GM19438 (cell line): Measurements from ENCODE around the gene EEF2K.

Experiments
- ATAC-seq: cut with Tn5 transposase; IDR thresholded peaks from one replicate; pipeline ENCODE4 v1.9.1; 2021; ENCODE audit warnings: low read depth; ENCODE audit not compliant: unreplicated experiment

Gene EEF2K

GRCh38 chr16:22312897-22313781 lies 107.1 kb downstream of the EEF2K start:
- no peak for ATAC-seq

GRCh38 chr16:22313876-22314470 lies 107.9 kb downstream of the EEF2K start:
- ATAC-seq, result no peak

- no peak for ATAC-seq
These were observed 108.9 kb downstream of the EEF2K start for GRCh38 chr16:22314661-22315626.

DNA sequence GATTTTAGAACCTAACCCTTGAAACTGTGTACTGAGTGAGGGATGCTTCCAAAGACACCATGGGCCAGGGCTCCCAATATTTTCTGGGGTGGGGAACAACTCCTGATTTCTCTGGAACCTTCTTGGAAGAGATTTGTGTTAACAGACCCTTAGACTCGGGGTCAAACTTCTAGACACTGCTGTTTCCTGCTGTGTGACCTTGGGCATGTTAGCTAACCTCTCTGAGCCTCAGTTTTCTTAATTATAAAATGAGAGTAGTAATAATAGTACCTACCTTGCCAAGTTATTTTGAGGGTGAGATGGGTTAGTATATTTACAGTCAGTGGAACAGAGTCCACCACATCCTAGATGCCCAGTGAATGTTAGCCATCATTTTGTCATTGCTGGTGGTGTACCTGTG lies 109.9 kb downstream of the EEF2K start:
- no peak for ATAC-seq

- ATAC-seq, result no peak
These were observed 110.3 kb downstream of the EEF2K start for GRCh38 chr16:22316411-22316811.

DNA sequence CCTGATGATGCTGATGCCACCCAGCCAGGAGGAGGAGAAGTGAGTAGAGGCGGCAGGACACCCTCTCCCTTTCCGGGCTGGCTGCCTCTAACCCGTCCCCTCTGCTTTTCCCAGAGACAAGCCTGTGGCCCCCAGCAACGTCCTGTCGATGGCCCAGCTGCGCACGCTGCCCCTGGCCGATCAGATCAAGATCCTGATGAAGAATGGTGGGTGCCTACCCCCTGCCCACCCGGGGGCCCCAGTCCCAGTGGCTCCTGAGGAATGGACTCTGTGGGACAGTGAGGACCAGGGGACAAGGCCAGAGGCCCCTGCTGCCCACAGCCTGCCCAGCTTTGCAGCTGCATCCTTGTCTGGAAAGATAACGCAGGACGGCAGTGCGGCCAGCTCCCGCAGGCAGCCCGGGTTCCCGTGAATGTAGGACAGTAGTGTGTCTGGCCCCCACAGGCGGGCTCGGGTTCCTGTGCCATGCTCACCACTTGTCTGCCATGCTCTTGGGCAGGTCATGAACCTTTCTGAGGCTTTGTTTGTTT lies 111.0 kb downstream of the EEF2K start:
- no peak for ATAC-seq

DNA sequence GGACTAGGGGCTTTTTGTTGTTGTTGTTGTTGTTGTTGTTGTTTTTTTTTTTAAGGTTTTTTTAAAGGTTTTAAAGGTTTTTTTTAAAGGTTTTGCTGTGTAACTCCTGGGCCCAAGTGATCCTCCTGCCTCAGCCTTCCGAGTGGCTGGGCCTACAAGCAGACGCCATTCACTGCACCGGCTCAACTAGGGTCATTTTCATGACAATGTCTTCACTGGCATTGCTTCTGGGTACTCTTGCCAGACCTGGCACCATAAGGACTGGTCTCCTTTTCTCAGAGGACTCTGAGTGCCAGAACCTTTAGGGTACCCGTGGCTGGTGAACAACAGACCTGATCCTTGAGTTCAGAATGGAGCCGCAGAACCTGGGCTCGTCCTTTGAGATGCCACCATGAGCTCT lies 111.5 kb downstream of the EEF2K start:
- ATAC-seq, result no peak

GRCh38 chr16:22318690-22319358 lies 112.7 kb downstream of the EEF2K start:
- no peak for ATAC-seq

- ATAC-seq, result no peak
These were observed 114.7 kb downstream of the EEF2K start for GRCh38 chr16:22320572-22321339.

GRCh38 chr16:22321340-22322001 lies 115.4 kb downstream of the EEF2K start:
- no peak for ATAC-seq

GRCh38 chr16:22322021-22322471 lies 116.0 kb downstream of the EEF2K start:
- ATAC-seq, result no peak

- no peak for ATAC-seq
These were observed 116.7 kb downstream of the EEF2K start for GRCh38 chr16:22322741-22323140.

DNA sequence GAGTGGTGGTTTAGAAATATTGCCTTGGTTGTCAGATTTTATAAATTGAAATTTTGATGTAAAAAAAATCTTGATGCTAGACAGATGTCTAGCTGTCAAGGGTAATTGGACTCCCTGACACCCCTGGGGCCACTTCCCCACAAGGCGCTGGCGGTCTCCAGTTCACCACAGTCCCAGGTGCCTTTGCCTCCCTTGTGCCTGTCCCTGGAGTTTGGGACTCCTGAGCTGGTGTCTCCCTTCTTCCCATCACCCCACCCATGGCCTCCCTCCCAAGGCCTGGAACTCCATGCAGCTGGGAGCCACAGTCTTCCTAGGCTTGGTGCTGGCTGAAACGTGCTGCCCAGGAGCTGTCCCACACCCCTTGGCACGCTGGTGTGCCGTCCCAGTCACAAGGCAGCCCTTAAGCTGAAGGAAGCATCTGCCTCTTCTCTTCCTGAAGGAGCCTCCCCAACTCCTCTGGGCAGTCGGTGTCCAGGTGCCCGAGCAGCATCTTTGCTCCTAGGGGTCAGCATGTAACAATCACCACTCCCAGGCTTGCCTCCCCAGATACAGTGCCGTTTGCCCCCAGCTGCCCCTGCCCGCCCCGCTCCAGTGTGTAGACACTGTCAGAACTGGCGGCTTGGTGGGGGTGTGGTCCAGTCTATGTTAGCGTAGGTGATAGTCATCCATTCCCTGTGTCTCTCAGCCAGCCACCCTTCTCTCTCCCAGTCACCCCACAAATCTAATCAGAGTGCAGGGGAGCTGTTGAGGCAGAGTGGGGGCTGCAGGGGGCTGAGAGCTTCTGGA lies 117.3 kb downstream of the EEF2K start:
- ATAC-seq, result no peak

DNA sequence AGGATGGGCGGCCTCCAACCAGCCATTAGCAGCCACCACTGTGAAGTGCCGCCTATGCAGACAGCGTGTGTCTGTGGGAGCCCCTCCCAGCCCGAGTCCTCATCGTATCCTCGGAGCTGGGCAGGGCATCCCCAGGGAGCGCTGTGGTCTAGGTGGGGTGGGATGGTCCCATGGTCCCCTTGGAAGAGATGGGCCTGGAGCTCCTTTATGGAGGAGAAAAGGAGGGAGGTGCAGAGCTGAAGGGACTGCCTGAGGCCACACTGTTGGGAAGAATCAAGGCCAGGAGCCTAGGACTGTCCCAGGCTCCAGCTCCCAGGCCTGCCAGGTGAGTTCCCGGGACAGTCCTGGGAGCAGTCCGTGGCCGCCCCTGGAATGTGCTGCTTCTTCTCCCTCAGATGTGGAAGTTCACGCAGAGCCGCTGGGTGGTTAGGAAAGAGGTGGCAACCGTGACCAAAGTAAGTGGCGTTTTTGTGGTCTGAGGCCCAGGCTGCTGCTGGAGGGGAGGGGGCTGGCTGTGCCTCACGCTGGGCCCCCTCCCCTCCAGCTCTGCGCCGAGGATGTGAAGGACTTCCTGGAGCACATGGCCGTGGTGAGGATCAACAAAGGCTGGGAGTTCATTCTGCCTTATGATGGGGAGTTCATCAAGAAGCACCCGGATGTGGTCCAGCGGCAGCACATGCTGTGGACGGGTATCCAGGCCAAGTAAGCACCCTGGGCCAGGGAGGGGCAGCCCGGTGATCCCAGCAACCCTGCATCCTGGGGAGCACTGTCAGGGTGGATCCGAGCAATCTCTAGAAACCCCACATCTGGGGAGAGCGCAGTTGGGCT lies 118.1 kb downstream of the EEF2K start:
- ATAC-seq, result no peak

DNA sequence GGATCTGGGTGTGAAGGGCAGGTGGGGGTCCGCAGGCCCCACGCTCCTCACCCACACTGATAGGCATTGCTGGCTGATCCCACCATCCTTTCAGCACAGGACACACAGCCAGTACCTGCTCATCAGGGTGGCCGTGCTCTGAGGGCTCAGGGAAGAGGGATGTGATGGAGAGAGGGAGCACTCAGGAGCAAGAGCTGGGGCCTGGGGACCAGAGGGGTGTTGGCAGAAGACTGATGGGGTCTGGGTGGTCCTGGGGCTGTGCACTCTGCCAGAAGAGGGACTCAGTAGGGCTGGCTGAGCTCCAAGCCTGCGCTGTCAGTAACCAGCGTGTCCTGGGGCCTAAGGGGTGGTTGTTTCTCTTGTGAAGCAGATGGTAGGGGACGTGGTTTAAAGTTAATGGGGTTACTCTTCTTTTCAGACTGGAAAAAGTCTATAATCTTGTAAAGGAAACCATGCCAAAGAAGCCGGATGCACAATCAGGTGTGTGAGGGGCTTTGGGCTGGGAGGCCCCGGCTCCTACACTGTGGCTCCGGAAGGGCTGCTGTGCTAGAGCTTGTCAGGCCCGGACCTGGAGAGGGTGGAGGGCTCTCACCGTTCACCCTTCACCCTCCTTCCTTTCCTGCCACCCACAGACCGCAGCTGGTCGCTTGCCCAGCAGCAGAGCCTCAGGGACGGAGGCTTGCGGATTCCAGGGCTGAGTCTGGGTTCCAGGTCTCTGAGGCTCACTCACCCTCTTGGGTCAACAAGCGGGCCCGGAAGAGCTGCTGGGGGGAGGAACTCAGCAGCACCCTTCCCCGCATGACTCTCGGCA lies 118.9 kb downstream of the EEF2K start:
- ATAC-seq, result no peak

DNA sequence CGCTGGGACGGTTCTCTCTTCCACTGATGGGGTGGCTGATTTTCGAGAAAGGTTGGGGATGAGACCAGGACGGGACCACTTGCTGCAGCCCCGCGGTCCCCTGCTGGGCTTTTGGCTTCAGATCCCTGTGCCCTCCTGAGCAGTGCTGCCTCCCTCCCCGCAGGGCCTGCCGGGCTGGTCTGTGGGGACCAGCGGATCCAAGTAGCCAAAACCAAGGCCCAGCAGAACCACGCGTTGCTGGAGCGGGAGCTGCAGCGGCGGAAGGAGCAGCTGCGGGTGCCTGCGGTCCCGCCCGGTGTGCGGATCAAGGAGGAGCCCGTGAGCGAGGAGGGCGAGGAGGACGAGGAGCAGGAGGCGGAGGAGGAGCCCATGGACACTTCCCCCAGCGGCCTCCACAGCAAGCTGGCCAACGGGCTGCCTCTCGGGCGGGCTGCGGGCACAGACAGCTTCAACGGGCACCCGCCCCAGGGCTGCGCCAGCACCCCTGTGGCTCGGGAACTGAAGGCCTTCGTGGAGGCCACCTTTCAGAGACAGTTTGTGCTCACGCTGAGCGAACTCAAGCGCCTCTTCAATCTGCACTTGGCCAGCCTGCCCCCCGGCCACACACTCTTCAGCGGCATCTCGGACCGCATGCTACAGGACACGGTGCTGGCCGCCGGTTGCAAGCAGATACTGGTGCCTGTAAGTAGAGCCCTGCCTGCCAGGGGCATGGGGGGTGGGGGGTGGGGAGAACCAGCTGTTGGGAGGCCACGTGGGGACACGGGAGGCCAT lies 119.7 kb downstream of the EEF2K start:
- no peak for ATAC-seq
